ENCODE data around the gene FDCSP.

GRCh38 chr4:70203601-70204000 lies 22.3 kb upstream of the FDCSP start:
- TF ChIP-seq POLR2A (IDR thresholded peaks at IDR 0.05): no peak
- TF ChIP-seq EP300 (IDR thresholded peaks at IDR 0.05): no peak
- TF ChIP-seq CTCF (IDR thresholded peaks at IDR 0.05): no peak
